H9 (cell line): ENCODE measurements around the gene UBQLN4. TPM values are rescaled to one million over a fixed set of nuclear protein-coding genes. Genes with fewer than 3 reads are reported as not detected.
A peak's percentile ranks its signal among the peaks of the same experiment; 100 is the strongest.

Source experiments
- DNase-seq: peaks from one replicate; pipeline ENCODE4 v3.0.0-alpha.2; 2017
- H2AFZ ChIP-seq: one replicate; pipeline ENCODE4 v1.6.1; 2013; ENCODE audit warnings: mild to moderate bottlenecking, low read length, control low read depth, moderate library complexity
- H2AK5ac ChIP-seq: 2 replicates; pipeline ENCODE4 v1.6.1; 2013; ENCODE audit warnings: low read length, control low read depth, mixed read lengths; ENCODE audit not compliant: insufficient read length
- H2BK120ac ChIP-seq: one replicate; pipeline ENCODE4 v1.6.1; 2013; ENCODE audit warnings: low read depth, mild to moderate bottlenecking, low read length, control low read depth, inconsistent platforms; ENCODE audit not compliant: poor library complexity, severe bottlenecking
- H2BK12ac ChIP-seq: 2 replicates; pipeline ENCODE4 v1.6.1; 2013; ENCODE audit warnings: low read length, control low read depth, mixed read lengths, low read depth; ENCODE audit not compliant: insufficient read length
- H2BK15ac ChIP-seq: 2 replicates; pipeline ENCODE4 v1.6.1; 2013; ENCODE audit warnings: low read depth, low read length, control low read depth
- H2BK20ac ChIP-seq: one replicate; pipeline ENCODE4 v1.6.1; 2013; ENCODE audit warnings: low read depth, mild to moderate bottlenecking, low read length, control low read depth, inconsistent platforms; ENCODE audit not compliant: poor library complexity, severe bottlenecking
- H2BK5ac ChIP-seq: 2 replicates; pipeline ENCODE4 v1.6.1; 2013; ENCODE audit warnings: low read length, control low read depth, mixed read lengths; ENCODE audit not compliant: insufficient read length
- H3K14ac ChIP-seq: 2 replicates; pipeline ENCODE4 v1.6.1; 2013; ENCODE audit warnings: low read length, control low read depth; ENCODE audit not compliant: insufficient read depth
- H3K18ac ChIP-seq: 2 replicates; pipeline ENCODE4 v1.6.1; 2013; ENCODE audit warnings: low read depth, mild to moderate bottlenecking, mixed read lengths, low read length, control low read depth; ENCODE audit not compliant: insufficient read length
- H3K23ac ChIP-seq: 2 replicates; pipeline ENCODE4 v1.6.1; 2013; ENCODE audit warnings: low read length, control low read depth, mixed read lengths, low read depth; ENCODE audit not compliant: insufficient read length
- H3K23me2 ChIP-seq: 2 replicates; pipeline ENCODE4 v1.6.1; 2013; ENCODE audit warnings: low read depth, mild to moderate bottlenecking, mixed read lengths, low read length, control low read depth; ENCODE audit not compliant: insufficient read length, poor library complexity, severe bottlenecking
- H3K27ac ChIP-seq: 2 replicates; pipeline ENCODE4 v1.5.1; 2013; ENCODE audit warnings: low read length, control low read depth, mixed read lengths, low read depth; ENCODE audit not compliant: insufficient read length
- H3K27me3 ChIP-seq: 2 replicates; pipeline ENCODE4 v1.6.1; 2013; ENCODE audit warnings: low read length, control low read depth, inconsistent platforms; ENCODE audit not compliant: insufficient read depth
- H3K4ac ChIP-seq: 2 replicates; pipeline ENCODE4 v1.6.1; 2013; ENCODE audit warnings: low read depth, mild to moderate bottlenecking, control low read depth, inconsistent platforms, low read length, moderate library complexity
- H3K4me1 ChIP-seq: 2 replicates; pipeline ENCODE4 v1.6.1; 2013; ENCODE audit warnings: low read length, control low read depth, inconsistent platforms; ENCODE audit not compliant: insufficient read depth
- H3K4me2 ChIP-seq: 2 replicates; pipeline ENCODE4 v1.6.1; 2013; ENCODE audit warnings: low read length, control low read depth, mixed read lengths; ENCODE audit not compliant: insufficient read length, insufficient read depth
- H3K56ac ChIP-seq: 2 replicates; pipeline ENCODE4 v1.6.1; 2013; ENCODE audit warnings: low read depth, mild to moderate bottlenecking, mixed read lengths, low read length, control low read depth; ENCODE audit not compliant: insufficient read length
- H3K79me1 ChIP-seq: 2 replicates; pipeline ENCODE4 v1.6.1; 2013; ENCODE audit warnings: low read depth, mild to moderate bottlenecking, moderate library complexity, low read length, control low read depth, inconsistent platforms; ENCODE audit not compliant: insufficient read depth, poor library complexity, severe bottlenecking
- H3K79me2 ChIP-seq: 2 replicates; pipeline ENCODE4 v1.6.1; 2013; ENCODE audit warnings: low read length, control low read depth, inconsistent platforms; ENCODE audit not compliant: insufficient read depth
- H3K9ac ChIP-seq: 2 replicates; pipeline ENCODE4 v1.6.1; 2013; ENCODE audit warnings: low read length, control low read depth, mixed read lengths; ENCODE audit not compliant: insufficient read length; ENCODE audit errors: extremely low read depth
- H3K9me3 ChIP-seq: one replicate; pipeline ENCODE4 v1.6.1; 2013; ENCODE audit warnings: low read depth, low read length, inconsistent platforms; ENCODE audit not compliant: control insufficient read depth
- H3T11ph ChIP-seq: one replicate; pipeline ENCODE4 v1.6.1; 2013; ENCODE audit warnings: mild to moderate bottlenecking, low read length, control low read depth, inconsistent platforms
- H4K20me1 ChIP-seq: one replicate; pipeline ENCODE4 v1.6.1; 2013; ENCODE audit not compliant: control insufficient read depth, insufficient read length, insufficient read depth
- H4K5ac ChIP-seq: 2 replicates; pipeline ENCODE4 v1.6.1; 2013; ENCODE audit warnings: low read depth, mild to moderate bottlenecking, mixed read lengths, low read length, control low read depth; ENCODE audit not compliant: insufficient read length
- H4K8ac ChIP-seq: replicated peaks from 2 replicates; pipeline ENCODE4 v1.6.1; 2013; ENCODE audit warnings: low read length, control low read depth, mixed read lengths, low read depth; ENCODE audit not compliant: insufficient read length
- H4K91ac ChIP-seq: 2 replicates; pipeline ENCODE4 v1.6.1; 2013; ENCODE audit warnings: low read depth, mild to moderate bottlenecking, moderate library complexity, mixed read lengths, low read length, control low read depth; ENCODE audit not compliant: insufficient read length
- H3K27ac Mint-ChIP-seq, 3 experiments: 2 replicates in 2 of 3; 3 replicates in 1 of 3; pipeline ENCODE4 v1.8.0; 2020 to 2021; ENCODE audit warnings: mixed read lengths in 3 of 3, mild to moderate bottlenecking in 1 of 3, moderate library complexity in 1 of 3
- H3K27me3 Mint-ChIP-seq: 2 replicates; pipeline ENCODE4 v1.8.0; 2021; ENCODE audit warnings: low read depth, mild to moderate bottlenecking, moderate library complexity, mixed read lengths
- H3K36me3 Mint-ChIP-seq, 3 experiments: 2 replicates in 2 of 3; 3 replicates in 1 of 3; pipeline ENCODE4 v1.8.0; 2020 to 2021; ENCODE audit warnings: low read depth in 3 of 3, mixed read lengths in 3 of 3; ENCODE audit not compliant: insufficient read depth in 1 of 3
- H3K4me1 Mint-ChIP-seq, 2 experiments: 2 replicates each; pipeline ENCODE4 v1.8.0; 2020; ENCODE audit warnings: mixed read lengths in 2 of 2
- H3K4me3 Mint-ChIP-seq, 2 experiments: 2 replicates in 1 of 2; 3 replicates in 1 of 2; pipeline ENCODE4 v1.8.0; 2020 to 2021; ENCODE audit warnings: mild to moderate bottlenecking in 2 of 2, mixed read lengths in 2 of 2, moderate library complexity in 1 of 2
- H3K9me3 Mint-ChIP-seq, 2 experiments: 2 replicates in 1 of 2; 3 replicates in 1 of 2; pipeline ENCODE4 v1.8.0; 2020; ENCODE audit warnings: mild to moderate bottlenecking in 2 of 2, mixed read lengths in 2 of 2, moderate library complexity in 1 of 2
- CTCF ChIP-seq: fragments of 200-600 bp; sonication (generic); conservative IDR thresholded peaks from 3 replicates; pipeline ENCODE4 v1.8.0; 2021; ENCODE audit warnings: antibody characterized with exemption, mild to moderate bottlenecking
- WGBS: extraction: QIAGEN DNeasy Blood & Tissue Kit; methylation state at CpG from one replicate; pipeline ENCODE4 v1.1.7; 2013; ENCODE audit warnings: missing lambda C conversion rate, low lambda C conversion rate, mixed read lengths; ENCODE audit not compliant: insufficient read length; ENCODE audit errors: extremely low coverage; 5-methylcytosine and 5-hydroxymethylcytosine counted together
- total RNA-seq: library from RNA; stranded (reverse); gene quantifications from 2 replicates; pipeline ENCODE4 v1.2.1, GENCODE V29; 2021

UBQLN4 gene
- total RNA-seq, 1 experiment from 2014 or later: 49.4 TPM

GRCh38 chr1:156081180-156081916, 27.8 kb upstream of the UBQLN4 start:
- H3K36me3 Mint-ChIP-seq: peaks cover 18 to 41% (median 33%) of the 10 kb centered on the region in 3 experiments; a peak in 6 of 7 replicates
- H3K27ac Mint-ChIP-seq: peak overlapping the region; percentile 81 to 97 (median 96)
- H3K56ac ChIP-seq: no peak overlapping the region
- DNase-seq: no peak
- no peak overlapping the region for H3T11ph ChIP-seq
- no peak overlapping the region for H2BK12ac ChIP-seq
- no peaks in the 10 kb centered on the region for H3K27me3 Mint-ChIP-seq
- no peak overlapping the region for H4K5ac ChIP-seq
- H3K23me2 ChIP-seq: peaks cover 18% of the 10 kb centered on the region
- H3K4me1 Mint-ChIP-seq: peaks cover 60 to 68% of the 10 kb centered on the region in 2 experiments
- H3K23ac ChIP-seq: no peak overlapping the region
- no peak for TF ChIP-seq CTCF
- H3K14ac ChIP-seq: peak overlapping the region; percentile 90
- H3K18ac ChIP-seq: peak overlapping the region; percentile 85
- no peak overlapping the region for H2AFZ ChIP-seq
- no peak overlapping the region for H4K8ac ChIP-seq
- H4K20me1 ChIP-seq: no peaks in the 10 kb centered on the region
- H2AK5ac ChIP-seq: no peak overlapping the region
- H3K79me2 ChIP-seq: peaks cover 23% of the 10 kb centered on the region; the same call in 1 of the 2 replicates
- peak overlapping the region; percentile 79 for H3K9ac ChIP-seq
- peak overlapping the region; percentile 61 for H3K4me2 ChIP-seq
- no peaks in the 10 kb centered on the region for H3K79me1 ChIP-seq
- no peak overlapping the region for H2BK15ac ChIP-seq
- peaks cover 16% of the 10 kb centered on the region for H3K4me1 ChIP-seq
- H2BK5ac ChIP-seq: no peak overlapping the region
- no CpG with 5 or more reads among the region's 61 CpGs for WGBS
- no peak overlapping the region for H2BK120ac ChIP-seq
- H3K27me3 ChIP-seq: no peaks in the 10 kb centered on the region
- H4K91ac ChIP-seq: no peak overlapping the region
- no peaks in the 10 kb centered on the region for H3K9me3 ChIP-seq
- no peaks in the 10 kb centered on the region; a peak in 1 of 5 replicates for H3K9me3 Mint-ChIP-seq
- H3K27ac ChIP-seq: no peak overlapping the region
- no peak overlapping the region; the same call in 1 of the 2 replicates for H3K4ac ChIP-seq
- no peak overlapping the region for H2BK20ac ChIP-seq
- H3K4me3 Mint-ChIP-seq: peak overlapping the region; percentile 88 to 97
